ENCODE results near the gene FOXS1. TPM values are rescaled to one million over a fixed set of nuclear protein-coding genes. Genes with fewer than 3 reads are reported as not detected.
"Not testable (repeated sequence)": the region's sequence is repeated elsewhere in the genome, so short reads cannot be mapped to it uniquely, and the experiment has no call there.

The FOXS1 gene
- total RNA-seq, 1 donor from 2014 or later = not detected

GRCh38 chr20:31833130-31833930 lies 12.1 kb downstream of the FOXS1 start:
- intact Hi-C loops (cut with micrococcal nuclease) = no loop called here
- no peak overlapping the region for H3K27ac Mint-ChIP-seq
- H3K4me3 Mint-ChIP-seq = no peak overlapping the region
- H3K4me1 Mint-ChIP-seq (ENCODE audit: low read depth) = peaks cover 7% of the 10 kb centered on the region
- H3K9me3 Mint-ChIP-seq = no peaks in the 10 kb centered on the region
- DNase-seq (ENCODE audit: low spot score) = peak; percentile 32
- H3K27me3 Mint-ChIP-seq (ENCODE audit: insufficient read depth) = no peaks in the 10 kb centered on the region
- H3K36me3 Mint-ChIP-seq (ENCODE audit: low read depth) = no peaks in the 10 kb centered on the region

- Mint-ChIP-seq H3K27ac (no peak overlapping the region), H3K4me1 (ENCODE audit: low read depth) (peaks cover 7% of the 10 kb centered on the region), H3K9me3 (no peaks in the 10 kb centered on the region), H3K4me3 (no peak overlapping the region), H3K27me3 (ENCODE audit: insufficient read depth) (no peaks in the 10 kb centered on the region), H3K36me3 (ENCODE audit: low read depth) (no peaks in the 10 kb centered on the region)
- intact Hi-C loops (cut with micrococcal nuclease) = no loop called here
- no peak for DNase-seq (ENCODE audit: low spot score)
Observed at GRCh38 chr20:31831771-31832306, 13.6 kb downstream of the FOXS1 start.

- Mint-ChIP-seq H3K4me3 (no peak overlapping the region), H3K9me3 (no peaks in the 10 kb centered on the region), H3K36me3 (ENCODE audit: low read depth) (no peaks in the 10 kb centered on the region), H3K27me3 (ENCODE audit: insufficient read depth) (no peaks in the 10 kb centered on the region), H3K4me1 (ENCODE audit: low read depth) (peaks cover 3% of the 10 kb centered on the region), H3K27ac (no peak overlapping the region)
- intact Hi-C loops (cut with micrococcal nuclease) = no loop called here
- DNase-seq (ENCODE audit: low spot score) = no peak
Observed at GRCh38 chr20:31831211-31831610, 14.2 kb downstream of the FOXS1 start.

- no peak for DNase-seq (ENCODE audit: low spot score)
- no peaks in the 10 kb centered on the region for H3K4me1 Mint-ChIP-seq (ENCODE audit: low read depth)
- intact Hi-C loops (cut with micrococcal nuclease) = no loop called here
- no peak overlapping the region for H3K4me3 Mint-ChIP-seq
- H3K9me3 Mint-ChIP-seq = no peaks in the 10 kb centered on the region
- no peak overlapping the region for H3K27ac Mint-ChIP-seq
- no peaks in the 10 kb centered on the region for H3K36me3 Mint-ChIP-seq (ENCODE audit: low read depth)
- H3K27me3 Mint-ChIP-seq (ENCODE audit: insufficient read depth) = no peaks in the 10 kb centered on the region
Observed at GRCh38 chr20:31830406-31830981, 14.9 kb downstream of the FOXS1 start.

GRCh38 chr20:31829731-31830130 lies 15.7 kb downstream of the FOXS1 start:
- H3K4me1 Mint-ChIP-seq (ENCODE audit: low read depth) = no peaks in the 10 kb centered on the region
- H3K27me3 Mint-ChIP-seq (ENCODE audit: insufficient read depth) = no peaks in the 10 kb centered on the region
- no peak overlapping the region for H3K4me3 Mint-ChIP-seq
- H3K27ac Mint-ChIP-seq = no peak overlapping the region
- no peaks in the 10 kb centered on the region for H3K9me3 Mint-ChIP-seq
- intact Hi-C loops (cut with micrococcal nuclease) = no loop called here
- H3K36me3 Mint-ChIP-seq (ENCODE audit: low read depth) = no peaks in the 10 kb centered on the region
- DNase-seq (ENCODE audit: low spot score) = no peak

GRCh38 chr20:31828016-31828415 lies 17.4 kb downstream of the FOXS1 start:
- H3K4me1 Mint-ChIP-seq (ENCODE audit: low read depth); H3K4me3 Mint-ChIP-seq; intact Hi-C loops (cut with micrococcal nuclease); H3K27me3 Mint-ChIP-seq (ENCODE audit: insufficient read depth); DNase-seq (ENCODE audit: low spot score); H3K27ac Mint-ChIP-seq; H3K9me3 Mint-ChIP-seq; H3K36me3 Mint-ChIP-seq (ENCODE audit: low read depth): not testable (repeated sequence)

GRCh38 chr20:31827059-31827458 lies 18.3 kb downstream of the FOXS1 start:
- Mint-ChIP-seq H3K27me3 (ENCODE audit: insufficient read depth) (peaks cover 1% of the 10 kb centered on the region), H3K9me3 (no peaks in the 10 kb centered on the region), H3K4me3 (no peak overlapping the region), H3K27ac (no peak overlapping the region), H3K4me1 (ENCODE audit: low read depth) (no peaks in the 10 kb centered on the region), H3K36me3 (ENCODE audit: low read depth) (no peaks in the 10 kb centered on the region)
- DNase-seq (ENCODE audit: low spot score) = no peak
- intact Hi-C loops (cut with micrococcal nuclease) = no loop called here

GRCh38 chr20:31826074-31826473 lies 19.3 kb downstream of the FOXS1 start:
- Mint-ChIP-seq H3K4me1 (ENCODE audit: low read depth) (no peaks in the 10 kb centered on the region), H3K27ac (no peak overlapping the region), H3K36me3 (ENCODE audit: low read depth) (no peaks in the 10 kb centered on the region), H3K27me3 (ENCODE audit: insufficient read depth) (peaks cover 1% of the 10 kb centered on the region), H3K4me3 (no peak overlapping the region), H3K9me3 (no peaks in the 10 kb centered on the region)
- intact Hi-C loops (cut with micrococcal nuclease) = no loop called here
- DNase-seq (ENCODE audit: low spot score) = no peak

GRCh38 chr20:31824554-31825313 lies 20.7 kb downstream of the FOXS1 start:
- intact Hi-C loops (cut with micrococcal nuclease) = no loop called here
- DNase-seq (ENCODE audit: low spot score) = no peak
- no peak overlapping the region for H3K4me3 Mint-ChIP-seq
- H3K27me3 Mint-ChIP-seq (ENCODE audit: insufficient read depth) = peaks cover 1% of the 10 kb centered on the region
- H3K9me3 Mint-ChIP-seq = no peaks in the 10 kb centered on the region
- no peaks in the 10 kb centered on the region for H3K36me3 Mint-ChIP-seq (ENCODE audit: low read depth)
- H3K4me1 Mint-ChIP-seq (ENCODE audit: low read depth) = no peaks in the 10 kb centered on the region
- no peak overlapping the region for H3K27ac Mint-ChIP-seq

GRCh38 chr20:31824125-31824485 lies 21.3 kb downstream of the FOXS1 start:
- no peaks in the 10 kb centered on the region for H3K9me3 Mint-ChIP-seq
- H3K27me3 Mint-ChIP-seq (ENCODE audit: insufficient read depth) = peaks cover 1% of the 10 kb centered on the region
- no peaks in the 10 kb centered on the region for H3K36me3 Mint-ChIP-seq (ENCODE audit: low read depth)
- DNase-seq (ENCODE audit: low spot score) = no peak
- H3K4me1 Mint-ChIP-seq (ENCODE audit: low read depth) = no peaks in the 10 kb centered on the region
- H3K4me3 Mint-ChIP-seq = no peak overlapping the region
- intact Hi-C loops (cut with micrococcal nuclease) = no loop called here
- no peak overlapping the region for H3K27ac Mint-ChIP-seq

GRCh38 chr20:31823360-31824124 lies 21.9 kb downstream of the FOXS1 start:
- no peaks in the 10 kb centered on the region for H3K36me3 Mint-ChIP-seq (ENCODE audit: low read depth)
- no peak overlapping the region for H3K4me3 Mint-ChIP-seq
- intact Hi-C loops (cut with micrococcal nuclease) = loop anchor here (1.0 kb wide), 1 partner anchor 23 kb away; no protein-coding TSS in a partner anchor
- no peak overlapping the region for H3K27ac Mint-ChIP-seq
- DNase-seq (ENCODE audit: low spot score) = no peak
- no peaks in the 10 kb centered on the region for H3K4me1 Mint-ChIP-seq (ENCODE audit: low read depth)
- H3K9me3 Mint-ChIP-seq = no peaks in the 10 kb centered on the region
- peaks cover 1% of the 10 kb centered on the region for H3K27me3 Mint-ChIP-seq (ENCODE audit: insufficient read depth)

GRCh38 chr20:31822421-31823330 lies 22.7 kb downstream of the FOXS1 start:
- no peaks in the 10 kb centered on the region for H3K4me1 Mint-ChIP-seq (ENCODE audit: low read depth)
- no peak overlapping the region for H3K27ac Mint-ChIP-seq
- intact Hi-C loops (cut with micrococcal nuclease) = loop anchor here (1.0 kb wide), 4 partner anchors 24 to 270 kb away; partner anchors contain the start of gene PDRG1
- no peaks in the 10 kb centered on the region for H3K36me3 Mint-ChIP-seq (ENCODE audit: low read depth)
- DNase-seq (ENCODE audit: low spot score) = peak; percentile 58
- no peaks in the 10 kb centered on the region for H3K9me3 Mint-ChIP-seq
- H3K4me3 Mint-ChIP-seq = no peak overlapping the region
- peaks cover 1% of the 10 kb centered on the region for H3K27me3 Mint-ChIP-seq (ENCODE audit: insufficient read depth)

Measured in activated T-helper 1 cell treated with anti-CD3 and anti-CD28 coated beads, Interleukin-12 subunit alpha, Interleukin-12 subunit beta, Interleukin-2, Interleukin-4 antibody, amounts not matched to agents 30 ng/mL and 10 ng/mL and 1 ng/mL, durations not matched to agents 14 hours and 24 hours and 36 hours (primary cell).